MG63 (cell line): ENCODE measurements around the gene NOX4. TPM values are rescaled to one million over a fixed set of nuclear protein-coding genes. Genes with fewer than 3 reads are reported as not detected.

Experiments used
- DNase-seq: peaks from one replicate; pipeline ENCODE4 v3.0.0-alpha.2; 2020
- H3K27me3 ChIP-seq: fragments of 250-450 bp; sonication (Bioruptor Pico); 2 replicates; pipeline ENCODE4 v1.5.1; 2020; ENCODE audit warnings: mild to moderate bottlenecking, moderate library complexity
- H3K36me3 ChIP-seq: fragments of 250-450 bp; sonication (Bioruptor Pico); 2 replicates; pipeline ENCODE4 v1.5.1; 2020; ENCODE audit warnings: mild to moderate bottlenecking, moderate library complexity
- H3K4me3 ChIP-seq: fragments of 250-450 bp; sonication (Bioruptor Pico); 2 replicates; pipeline ENCODE4 v1.5.1; 2020; ENCODE audit warnings: mild to moderate bottlenecking, moderate library complexity
- H3K9me3 ChIP-seq: fragments of 250-450 bp; sonication (Bioruptor Pico); 2 replicates; pipeline ENCODE4 v1.5.1; 2020; ENCODE audit warnings: mild to moderate bottlenecking, moderate library complexity
- total RNA-seq: library from RNA; depleted of rRNA; stranded (reverse); fragments of >200 nt; shearing (Covaris generic); gene quantifications from 2 replicates; pipeline ENCODE4 v1.2.3, GENCODE V29; 2014; ENCODE audit warnings: low replicate concordance; rRNA removed

Gene NOX4
- total RNA-seq = not detected in 2 replicates

- DNase-seq = peak; percentile 63
- Histone ChIP-seq H3K27me3 (no peaks in the 10 kb centered on the region), H3K36me3 (no peaks in the 10 kb centered on the region), H3K9me3 (no peaks in the 10 kb centered on the region), H3K4me3 (peak within 1 kb of the TSS; percentile 38)
These were observed at the start of gene NOX4 for GRCh38 chr11:89490981-89491690. Gene NOX4, minus strand, starts transcription at chr11:89491375. Its CDS starts 129 bp downstream, at chr11:89491246.

GRCh38 chr11:89540826-89541225 lies 49.7 kb upstream of the NOX4 start:
- H3K9me3 ChIP-seq = no peaks in the 10 kb centered on the region
- H3K4me3 ChIP-seq = no peak overlapping the region
- DNase-seq = no peak
- no peaks in the 10 kb centered on the region for H3K36me3 ChIP-seq
- H3K27me3 ChIP-seq = no peaks in the 10 kb centered on the region

GRCh38 chr11:89537936-89538335 lies 46.8 kb upstream of the NOX4 start:
- Histone ChIP-seq H3K9me3 (no peaks in the 10 kb centered on the region), H3K36me3 (no peaks in the 10 kb centered on the region), H3K27me3 (no peaks in the 10 kb centered on the region), H3K4me3 (no peak overlapping the region)
- no peak for DNase-seq

- Histone ChIP-seq H3K27me3 (no peaks in the 10 kb centered on the region), H3K4me3 (no peak overlapping the region), H3K9me3 (no peaks in the 10 kb centered on the region), H3K36me3 (no peaks in the 10 kb centered on the region)
- no peak for DNase-seq
These were observed 45.8 kb upstream of the NOX4 start for GRCh38 chr11:89536926-89537325.

- DNase-seq = no peak
- H3K9me3 ChIP-seq = no peaks in the 10 kb centered on the region
- no peaks in the 10 kb centered on the region for H3K27me3 ChIP-seq
- no peak overlapping the region for H3K4me3 ChIP-seq
- no peaks in the 10 kb centered on the region for H3K36me3 ChIP-seq
These were observed 44.0 kb upstream of the NOX4 start for GRCh38 chr11:89535221-89535620.

GRCh38 chr11:89529626-89530380 lies 38.6 kb upstream of the NOX4 start:
- no peaks in the 10 kb centered on the region for H3K27me3 ChIP-seq
- no peaks in the 10 kb centered on the region for H3K9me3 ChIP-seq
- H3K36me3 ChIP-seq = no peaks in the 10 kb centered on the region
- no peak overlapping the region for H3K4me3 ChIP-seq
- no peak for DNase-seq

- Histone ChIP-seq H3K9me3 (no peaks in the 10 kb centered on the region), H3K36me3 (no peaks in the 10 kb centered on the region), H3K27me3 (no peaks in the 10 kb centered on the region), H3K4me3 (no peak overlapping the region)
- DNase-seq = no peak
These were observed 30.6 kb upstream of the NOX4 start for GRCh38 chr11:89521792-89522191.

- DNase-seq = no peak
- Histone ChIP-seq H3K27me3 (no peaks in the 10 kb centered on the region), H3K4me3 (no peak overlapping the region), H3K9me3 (no peaks in the 10 kb centered on the region), H3K36me3 (no peaks in the 10 kb centered on the region)
These were observed 30.1 kb upstream of the NOX4 start for GRCh38 chr11:89521294-89521693.

- DNase-seq = no peak
- Histone ChIP-seq H3K36me3 (no peaks in the 10 kb centered on the region), H3K4me3 (no peak overlapping the region), H3K9me3 (no peaks in the 10 kb centered on the region), H3K27me3 (no peaks in the 10 kb centered on the region)
These were observed 25.3 kb upstream of the NOX4 start for GRCh38 chr11:89516496-89516895.

- Histone ChIP-seq H3K27me3 (no peaks in the 10 kb centered on the region), H3K36me3 (no peaks in the 10 kb centered on the region), H3K9me3 (no peaks in the 10 kb centered on the region), H3K4me3 (no peak overlapping the region)
- no peak for DNase-seq
These were observed 17.4 kb upstream of the NOX4 start for GRCh38 chr11:89508544-89508943.

- Histone ChIP-seq H3K9me3 (no peaks in the 10 kb centered on the region), H3K27me3 (no peaks in the 10 kb centered on the region), H3K36me3 (no peaks in the 10 kb centered on the region), H3K4me3 (no peak overlapping the region)
- DNase-seq = no peak
These were observed 13.1 kb upstream of the NOX4 start for GRCh38 chr11:89504270-89504669.

GRCh38 chr11:89503422-89503821 lies 12.2 kb upstream of the NOX4 start:
- no peak overlapping the region for H3K4me3 ChIP-seq
- H3K9me3 ChIP-seq = no peaks in the 10 kb centered on the region
- no peaks in the 10 kb centered on the region for H3K36me3 ChIP-seq
- DNase-seq = no peak
- H3K27me3 ChIP-seq = no peaks in the 10 kb centered on the region

- Histone ChIP-seq H3K27me3 (no peaks in the 10 kb centered on the region), H3K9me3 (no peaks in the 10 kb centered on the region), H3K36me3 (no peaks in the 10 kb centered on the region), H3K4me3 (no peak overlapping the region)
- DNase-seq = no peak
These were observed 11.1 kb upstream of the NOX4 start for GRCh38 chr11:89502301-89502700.

- no peak for DNase-seq
- no peak overlapping the region for H3K4me3 ChIP-seq
- H3K27me3 ChIP-seq = no peaks in the 10 kb centered on the region
- no peaks in the 10 kb centered on the region for H3K36me3 ChIP-seq
- H3K9me3 ChIP-seq = no peaks in the 10 kb centered on the region
These were observed 9.2 kb upstream of the NOX4 start for GRCh38 chr11:89500336-89500735.

- H3K4me3 ChIP-seq = no peak overlapping the region
These were observed 7.8 kb upstream of the NOX4 start for GRCh38 chr11:89498845-89499448.

GRCh38 chr11:89495951-89496350 lies 4.8 kb upstream of the NOX4 start:
- H3K27me3 ChIP-seq = no peaks in the 10 kb centered on the region
- peak; percentile 70 for DNase-seq

More at GRCh38 chr11:89498845-89499448, 7.8 kb upstream of the NOX4 start:
- no peaks in the 10 kb centered on the region for H3K36me3 ChIP-seq
- H3K27me3 ChIP-seq = no peaks in the 10 kb centered on the region
- H3K9me3 ChIP-seq = no peaks in the 10 kb centered on the region
- no peak for DNase-seq

GRCh38 chr11:89493431-89493830 lies 2.3 kb upstream of the NOX4 start:
- H3K27me3 ChIP-seq = no peaks in the 10 kb centered on the region
- no peak for DNase-seq
- H3K4me3 ChIP-seq = no peak overlapping the region
- no peaks in the 10 kb centered on the region for H3K36me3 ChIP-seq
- no peaks in the 10 kb centered on the region for H3K9me3 ChIP-seq

More at GRCh38 chr11:89495951-89496350, 4.8 kb upstream of the NOX4 start:
- H3K9me3 ChIP-seq = no peaks in the 10 kb centered on the region
- H3K4me3 ChIP-seq = no peak overlapping the region
- H3K36me3 ChIP-seq = no peaks in the 10 kb centered on the region
